ENCODE data around the gene PARD3. TPM values are rescaled to one million over a fixed set of nuclear protein-coding genes. Genes with fewer than 3 reads are reported as not detected.

PARD3 gene
- total RNA-seq, 2 donors from 2014 or later, result 59.6 to 74.6 TPM

DNA sequence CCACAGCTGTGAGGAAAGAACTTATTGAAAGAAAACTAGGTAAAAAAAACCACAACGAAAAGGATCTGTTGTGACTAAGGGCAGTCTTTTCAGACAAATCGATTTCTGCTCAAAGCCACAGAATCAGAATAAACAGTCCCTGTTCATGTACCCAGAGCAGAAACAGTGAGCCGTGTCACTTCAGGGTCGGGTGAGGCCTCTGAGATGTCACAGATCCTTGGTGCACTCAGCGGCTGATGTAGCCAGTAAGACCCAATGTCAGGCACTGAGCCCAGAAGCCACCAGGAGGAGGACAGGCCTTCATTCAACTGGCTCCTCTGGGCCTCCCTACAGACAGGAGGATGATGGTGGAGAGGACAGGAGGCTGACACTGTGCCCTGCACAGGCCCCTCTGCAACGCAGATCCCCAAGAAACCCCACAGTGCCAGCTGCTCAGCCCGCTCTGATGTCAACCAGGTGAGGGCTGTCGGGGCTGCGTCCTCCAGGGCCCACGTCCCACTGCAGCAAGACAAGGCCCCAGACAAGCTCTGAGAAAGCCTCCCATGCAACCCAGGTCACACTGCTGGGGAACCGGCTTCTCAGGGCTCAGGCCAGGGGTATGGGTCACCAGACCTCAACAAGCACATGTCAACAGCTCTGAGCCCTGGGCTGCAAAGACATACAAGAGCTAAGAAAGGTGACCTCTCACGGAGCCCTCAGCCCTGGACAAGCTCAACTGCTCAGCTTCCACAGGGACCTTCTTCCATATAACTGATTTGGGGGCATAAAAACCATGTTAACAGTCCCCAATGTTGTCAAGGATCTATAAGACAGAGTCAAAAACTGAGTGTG, 190.6 kb downstream of the PARD3 start:
- Histone ChIP-seq H3K9ac (ENCODE audit: extremely low read depth, low read length, poor library complexity, severe bottlenecking) (no peak overlapping the region), H3K36me3 (ENCODE audit: control insufficient read depth, insufficient read depth, low read length) (no peaks in the 10 kb centered on the region), H3K27ac (ENCODE audit: low read depth, low read length) (no peak overlapping the region), H3K4me3 (ENCODE audit: low read length) (no peak overlapping the region), H3K4me1 (ENCODE audit: control insufficient read depth, insufficient read depth, low read length) (peaks cover 3% of the 10 kb centered on the region), H3K9me3 (ENCODE audit: control insufficient read depth, low read length) (no peaks in the 10 kb centered on the region), H3K27me3 (ENCODE audit: control insufficient read depth, insufficient read depth, low read length, poor library complexity, severe bottlenecking) (no peaks in the 10 kb centered on the region)
- TF ChIP-seq, protein P1, sequence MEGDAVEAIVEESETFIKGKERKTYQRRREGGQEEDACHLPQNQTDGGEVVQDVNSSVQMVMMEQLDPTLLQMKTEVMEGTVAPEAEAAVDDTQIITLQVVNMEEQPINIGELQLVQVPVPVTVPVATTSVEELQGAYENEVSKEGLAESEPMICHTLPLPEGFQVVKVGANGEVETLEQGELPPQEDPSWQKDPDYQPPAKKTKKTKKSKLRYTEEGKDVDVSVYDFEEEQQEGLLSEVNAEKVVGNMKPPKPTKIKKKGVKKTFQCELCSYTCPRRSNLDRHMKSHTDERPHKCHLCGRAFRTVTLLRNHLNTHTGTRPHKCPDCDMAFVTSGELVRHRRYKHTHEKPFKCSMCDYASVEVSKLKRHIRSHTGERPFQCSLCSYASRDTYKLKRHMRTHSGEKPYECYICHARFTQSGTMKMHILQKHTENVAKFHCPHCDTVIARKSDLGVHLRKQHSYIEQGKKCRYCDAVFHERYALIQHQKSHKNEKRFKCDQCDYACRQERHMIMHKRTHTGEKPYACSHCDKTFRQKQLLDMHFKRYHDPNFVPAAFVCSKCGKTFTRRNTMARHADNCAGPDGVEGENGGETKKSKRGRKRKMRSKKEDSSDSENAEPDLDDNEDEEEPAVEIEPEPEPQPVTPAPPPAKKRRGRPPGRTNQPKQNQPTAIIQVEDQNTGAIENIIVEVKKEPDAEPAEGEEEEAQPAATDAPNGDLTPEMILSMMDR (conservative IDR thresholded peaks at IDR 0.05), result no peak
- H3K4me3 Mint-ChIP-seq, result no peak overlapping the region
- no peaks in the 10 kb centered on the region for H3K36me3 Mint-ChIP-seq (ENCODE audit: low read depth)
- DNase-seq, result no peak
- 95% methylated on average over 5 to 12 of the region's 12 CpGs for WGBS, 2 experiments (ENCODE audit: insufficient coverage in 1 of 2, insufficient read length in 1 of 2)
- H3K27ac Mint-ChIP-seq, result peak overlapping the region; percentile 44
- H3K4me1 Mint-ChIP-seq, result peaks cover 38% of the 10 kb centered on the region
- no peaks in the 10 kb centered on the region for H3K27me3 Mint-ChIP-seq (ENCODE audit: insufficient read depth)
- no peaks in the 10 kb centered on the region for H3K9me3 Mint-ChIP-seq

DNA sequence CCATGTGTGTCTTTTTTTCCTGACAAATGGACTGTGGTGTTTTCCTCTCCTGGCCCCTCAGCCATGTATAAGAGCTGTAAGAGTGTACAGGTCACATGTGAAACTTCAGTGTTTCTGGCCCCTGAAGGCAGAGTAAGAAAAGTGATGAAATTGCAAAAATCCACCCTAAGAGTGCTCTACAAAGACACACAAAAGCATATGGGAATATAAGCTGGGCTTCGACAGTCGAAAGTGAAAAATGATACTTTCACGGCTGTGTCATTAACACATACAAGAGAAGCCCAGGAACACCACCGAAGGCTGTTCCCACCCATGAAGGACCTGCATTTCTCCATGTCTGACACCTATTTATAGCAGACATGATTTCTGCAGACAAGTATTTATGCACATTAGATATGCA, 192.2 kb downstream of the PARD3 start:
- Mint-ChIP-seq H3K9me3 (no peaks in the 10 kb centered on the region), H3K36me3 (ENCODE audit: low read depth) (no peaks in the 10 kb centered on the region), H3K4me3 (no peak overlapping the region), H3K27ac (peak overlapping the region; percentile 79), H3K27me3 (ENCODE audit: insufficient read depth) (no peaks in the 10 kb centered on the region), H3K4me1 (peaks cover 39% of the 10 kb centered on the region)
- Histone ChIP-seq H3K4me1 (ENCODE audit: control insufficient read depth, insufficient read depth, low read length) (peaks cover 3% of the 10 kb centered on the region), H3K4me3 (ENCODE audit: low read length) (no peak overlapping the region), H3K27ac (ENCODE audit: low read depth, low read length) (no peak overlapping the region), H3K36me3 (ENCODE audit: control insufficient read depth, insufficient read depth, low read length) (no peaks in the 10 kb centered on the region), H3K9ac (ENCODE audit: extremely low read depth, low read length, poor library complexity, severe bottlenecking) (no peak overlapping the region), H3K9me3 (ENCODE audit: control insufficient read depth, low read length) (no peaks in the 10 kb centered on the region), H3K27me3 (ENCODE audit: control insufficient read depth, insufficient read depth, low read length, poor library complexity, severe bottlenecking) (no peaks in the 10 kb centered on the region)
- no peak for DNase-seq
- 95 to 100% methylated on average over 1 to 4 of the region's 4 CpGs for WGBS, 2 experiments (ENCODE audit: insufficient coverage in 1 of 2, insufficient read length in 1 of 2)
- TF ChIP-seq, protein P1 (conservative IDR thresholded peaks at IDR 0.05), result no peak

DNA sequence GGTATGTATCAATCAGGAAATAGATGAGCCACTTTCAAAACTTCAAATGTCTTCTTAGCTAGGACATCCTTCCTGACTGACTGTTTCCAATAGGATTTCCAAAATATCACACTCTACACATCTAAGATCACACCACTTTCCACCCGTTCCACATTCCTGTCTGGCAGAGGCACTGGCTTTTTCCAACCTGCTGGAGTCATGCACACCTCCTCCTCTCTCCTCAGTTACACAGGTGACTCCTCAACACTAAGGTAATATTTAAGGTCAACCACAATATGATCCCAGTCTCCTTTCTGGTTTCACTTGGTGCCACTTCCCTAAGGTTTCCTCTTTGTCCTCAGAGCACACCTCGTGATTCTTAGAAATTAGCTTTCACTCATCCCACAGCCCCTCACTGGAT, 196.5 kb downstream of the PARD3 start:
- Histone ChIP-seq H3K27me3 (ENCODE audit: control insufficient read depth, insufficient read depth, low read length, poor library complexity, severe bottlenecking) (no peaks in the 10 kb centered on the region), H3K27ac (ENCODE audit: low read depth, low read length) (no peak overlapping the region), H3K36me3 (ENCODE audit: control insufficient read depth, insufficient read depth, low read length) (no peaks in the 10 kb centered on the region), H3K9ac (ENCODE audit: extremely low read depth, low read length, poor library complexity, severe bottlenecking) (no peak overlapping the region), H3K9me3 (ENCODE audit: control insufficient read depth, low read length) (no peaks in the 10 kb centered on the region), H3K4me3 (ENCODE audit: low read length) (no peak overlapping the region), H3K4me1 (ENCODE audit: control insufficient read depth, insufficient read depth, low read length) (peaks cover 3% of the 10 kb centered on the region)
- Mint-ChIP-seq H3K27ac (peak overlapping the region; percentile 29), H3K4me1 (peaks cover 36% of the 10 kb centered on the region), H3K9me3 (no peaks in the 10 kb centered on the region), H3K36me3 (ENCODE audit: low read depth) (no peaks in the 10 kb centered on the region), H3K27me3 (ENCODE audit: insufficient read depth) (no peaks in the 10 kb centered on the region), H3K4me3 (no peak overlapping the region)
- TF ChIP-seq, protein P1 (conservative IDR thresholded peaks at IDR 0.05), result no peak
- 90 to 97% methylated on average over 2 of the region's 2 CpGs for WGBS, 2 experiments (ENCODE audit: insufficient coverage in 1 of 2, insufficient read length in 1 of 2)
- no peak for DNase-seq

Data from endodermal cell (in vitro differentiated cells).